GM19193 (cell line): ENCODE results near the gene CATSPERD.

ENCODE experiments used
- POLR2A ChIP-seq: IDR thresholded peaks from 4 replicates; pipeline ENCODE4 v1.6.1; 2011; ENCODE audit not compliant: insufficient read depth, insufficient read length; ENCODE audit errors: extremely low read depth

CATSPERD gene

GRCh38 chr19:5700455-5701092, 19.9 kb upstream of the CATSPERD start:
- no peak for TF ChIP-seq POLR2A

- TF ChIP-seq POLR2A = no peak
These were observed 16.3 kb upstream of the CATSPERD start for GRCh38 chr19:5703819-5704818.

GRCh38 chr19:5705552-5705951, 14.9 kb upstream of the CATSPERD start:
- TF ChIP-seq POLR2A = no peak

GRCh38 chr19:5706876-5707573, 13.4 kb upstream of the CATSPERD start:
- no peak for TF ChIP-seq POLR2A

GRCh38 chr19:5707576-5708575, 12.6 kb upstream of the CATSPERD start:
- TF ChIP-seq POLR2A = no peak

- TF ChIP-seq POLR2A = no peak
These were observed 9.4 kb upstream of the CATSPERD start for GRCh38 chr19:5711025-5711424.

- TF ChIP-seq POLR2A = no peak
These were observed 8.7 kb upstream of the CATSPERD start for GRCh38 chr19:5711713-5712161.

- no peak for TF ChIP-seq POLR2A
These were observed 7.2 kb upstream of the CATSPERD start for GRCh38 chr19:5713228-5713627.

- TF ChIP-seq POLR2A = no peak
These were observed 5.6 kb upstream of the CATSPERD start for GRCh38 chr19:5714816-5715215.

GRCh38 chr19:5717215-5717935, 3.1 kb upstream of the CATSPERD start:
- TF ChIP-seq POLR2A = no peak

- TF ChIP-seq POLR2A = no peak
These were observed 2.3 kb upstream of the CATSPERD start for GRCh38 chr19:5718037-5718578.

- TF ChIP-seq POLR2A = no peak
These were observed 1.7 kb upstream of the CATSPERD start for GRCh38 chr19:5718579-5719273.
